Liver (tissue), 9 donors: ENCODE results near the gene CUX1. TPM values are rescaled to one million over a fixed set of nuclear protein-coding genes. Genes with fewer than 3 reads are reported as not detected.

ENCODE experiments used
- DNase-seq: peaks from one replicate; pipeline ENCODE4 v3.0.0-alpha.2; 2017; ENCODE audit warnings: low spot score
- H3K27ac ChIP-seq, 2 donors: one replicate each; pipeline ENCODE4 v1.7.0; 2013; ENCODE audit warnings: inconsistent platforms in 2 of 2, low read length in 2 of 2, control low read depth in 1 of 2, low read depth in 1 of 2, mild to moderate bottlenecking in 1 of 2
- H3K27me3 ChIP-seq, 4 donors: one replicate each; pipeline versions ENCODE4 v1.6.1 to v1.7.0; 2013; ENCODE audit warnings: low read length in 3 of 4, inconsistent platforms in 1 of 4, mild to moderate bottlenecking in 1 of 4, moderate library complexity in 1 of 4; ENCODE audit not compliant: control insufficient read depth in 4 of 4, insufficient read depth in 4 of 4
- H3K36me3 ChIP-seq, 4 donors: one replicate each; pipeline versions ENCODE4 v1.6.1 to v1.7.0; 2013; ENCODE audit warnings: low read length in 3 of 4, mild to moderate bottlenecking in 3 of 4, low read depth in 1 of 4, moderate library complexity in 1 of 4; ENCODE audit not compliant: control insufficient read depth in 4 of 4, insufficient read depth in 3 of 4
- H3K4me1 ChIP-seq, 4 donors: one replicate each; pipeline versions ENCODE4 v1.6.1 to v1.7.0; 2013; ENCODE audit warnings: low read length in 3 of 4, mild to moderate bottlenecking in 3 of 4, moderate library complexity in 1 of 4; ENCODE audit not compliant: control insufficient read depth in 4 of 4, insufficient read depth in 4 of 4
- H3K4me3 ChIP-seq, 3 donors: one replicate each; pipeline versions ENCODE4 v1.6.1 to v1.7.0; 2013; ENCODE audit warnings: low read length in 3 of 3, control low read depth in 1 of 3, low read depth in 1 of 3, mild to moderate bottlenecking in 1 of 3
- H3K9ac ChIP-seq, 2 donors: one replicate each; pipeline ENCODE4 v1.7.0; 2013; ENCODE audit warnings: low read length in 2 of 2, mild to moderate bottlenecking in 2 of 2, moderate library complexity in 2 of 2, control low read depth in 1 of 2, low read depth in 1 of 2
- H3K9me3 ChIP-seq, 4 donors: one replicate each; pipeline versions ENCODE4 v1.6.1 to v1.7.0; 2013; ENCODE audit warnings: low read length in 3 of 4; ENCODE audit not compliant: control insufficient read depth in 4 of 4
- ATF3 ChIP-seq: IDR thresholded peaks from 2 replicates; pipeline ENCODE4 v1.6.1; 2016; ENCODE audit warnings: antibody characterized with exemption
- CTCF ChIP-seq: fragments of 150-350 bp; IDR thresholded peaks from 2 replicates; pipeline ENCODE4 v1.5.1; 2017; ENCODE audit warnings: improper control_type of control experiment, low read depth, low read length; ENCODE audit not compliant: missing input control
- EGR1 ChIP-seq, 2 donors: IDR thresholded peaks; 2 replicates each; pipeline ENCODE4 v1.6.1; 2016 to 2018; ENCODE audit warnings: antibody characterized with exemption in 2 of 2, low read depth in 2 of 2
- FOXA1 ChIP-seq: IDR thresholded peaks from 2 replicates; pipeline ENCODE4 v1.6.1; 2016; ENCODE audit warnings: antibody characterized with exemption
- FOXA2 ChIP-seq: IDR thresholded peaks from 2 replicates; pipeline ENCODE4 v1.6.1; 2016; ENCODE audit warnings: antibody characterized with exemption
- GABPA ChIP-seq, 2 donors: IDR thresholded peaks in 1 of 2; conservative IDR thresholded peaks in 1 of 2; 2 replicates each; pipeline ENCODE4 v1.6.1; 2016; ENCODE audit warnings: antibody characterized with exemption in 2 of 2, mild to moderate bottlenecking in 1 of 2, moderate library complexity in 1 of 2
- HNF4A ChIP-seq, 2 donors: conservative IDR thresholded peaks; 2 replicates each; pipeline ENCODE4 v1.6.1; 2016; ENCODE audit warnings: antibody characterized with exemption in 2 of 2, mild to moderate bottlenecking in 2 of 2
- HNF4G ChIP-seq: IDR thresholded peaks from 2 replicates; pipeline ENCODE4 v1.6.1; 2016; ENCODE audit warnings: antibody characterized with exemption
- JUND ChIP-seq, 2 donors: IDR thresholded peaks; 2 replicates each; pipeline ENCODE4 v1.6.1; 2016; ENCODE audit warnings: antibody characterized with exemption in 2 of 2
- MAX ChIP-seq: IDR thresholded peaks from 2 replicates; pipeline ENCODE4 v1.6.1; 2016; ENCODE audit warnings: antibody characterized with exemption
- NR2F2 ChIP-seq: IDR thresholded peaks from 2 replicates; pipeline ENCODE4 v1.6.1; 2016; ENCODE audit warnings: antibody characterized with exemption
- RAD21 ChIP-seq, 2 donors: IDR thresholded peaks; 2 replicates each; pipeline ENCODE4 v1.6.1; 2016; ENCODE audit warnings: antibody characterized with exemption in 2 of 2, mild to moderate bottlenecking in 2 of 2
- REST ChIP-seq: IDR thresholded peaks from 2 replicates; pipeline ENCODE4 v1.6.1; 2016; ENCODE audit warnings: antibody characterized with exemption, mild to moderate bottlenecking
- RXRA ChIP-seq, 2 donors: IDR thresholded peaks; 2 replicates each; pipeline ENCODE4 v1.6.1; 2017 to 2018; ENCODE audit warnings: antibody characterized with exemption in 2 of 2, mild to moderate bottlenecking in 1 of 2
- SP1 ChIP-seq: IDR thresholded peaks from 2 replicates; pipeline ENCODE4 v1.6.1; 2018; ENCODE audit warnings: antibody characterized with exemption, mild to moderate bottlenecking
- TAF1 ChIP-seq: conservative IDR thresholded peaks from 2 replicates; pipeline ENCODE4 v1.6.1; 2016; ENCODE audit warnings: antibody characterized with exemption, mild to moderate bottlenecking
- YY1 ChIP-seq: IDR thresholded peaks from 2 replicates; pipeline ENCODE4 v1.6.1; 2016; ENCODE audit warnings: antibody characterized with exemption, mild to moderate bottlenecking
- ZBTB33 ChIP-seq: IDR thresholded peaks from 2 replicates; pipeline ENCODE4 v1.6.1; 2016; ENCODE audit warnings: antibody characterized with exemption
- WGBS: extraction: QIAGEN DNeasy Blood & Tissue Kit; methylation state at CpG from one replicate; pipeline ENCODE4 v1.1.7; 2013; 5-methylcytosine and 5-hydroxymethylcytosine counted together
- polyA plus RNA-seq, 2 donors: library from polyadenylated mRNA; stranded (reverse) in 1 of 2; unstranded in 1 of 2; fragments of 200-250 nt in 1 of 2; fragments of >200 nt in 1 of 2; fragmentation: Nextera tagmentation in 1 of 2; extraction: Ambion mirVana in 1 of 2; gene quantifications; one replicate each; pipeline versions ENCODE4 v1.2.1 to v1.2.3, GENCODE V29; 2013 to 2015
- total RNA-seq, 2 donors: library from RNA; depleted of rRNA; stranded (reverse); fragments of >200 nt; gene quantifications; one replicate each; pipeline ENCODE4 v1.2.3, GENCODE V29; 2014
- donor health status: healthy.
- donor health status: healthy.
- donor health status: healthy.
- donor health status: healthy.
- donor health status: healthy.

CUX1 gene
- total and polyA plus RNA-seq, 4 donors: 18.6 to 40.6 (median 21.4) TPM

GRCh38 chr7:102258749-102259107, 441.3 kb downstream of the CUX1 start:
- no peak for DNase-seq
- Histone ChIP-seq H3K9ac (no peak overlapping the region), H3K27ac (peak overlapping the region; percentile 40 to 64), H3K4me1 (peaks cover 0 to 16% (median 5%) of the 10 kb centered on the region in 4 donors), H3K36me3 (no peaks in the 10 kb centered on the region), H3K4me3 (no peak overlapping the region), H3K9me3 (no peaks in the 10 kb centered on the region), H3K27me3 (no peaks in the 10 kb centered on the region)
- 85% methylated on average over 12 of the region's 12 CpGs for WGBS
- TF ChIP-seq JUND (IDR thresholded peaks at IDR 0.05) (no peak), ATF3 (no peak), YY1 (no peak), HNF4A (conservative IDR thresholded peaks at IDR 0.05) (no peak), FOXA2 (no peak), SP1 (no peak), ZBTB33 (no peak), RXRA (IDR thresholded peaks at IDR 0.05) (no peak), NR2F2 (no peak), REST (no peak), HNF4G (no peak), MAX (no peak), TAF1 (no peak), GABPA (IDR thresholded peaks at IDR 0.05 in 1 of 2, conservative IDR thresholded peaks at IDR 0.05 in 1 of 2) (no peak), EGR1 (IDR thresholded peaks at IDR 0.05; ENCODE audit: low read depth in 2 of 2) (no peak), RAD21 (IDR thresholded peaks at IDR 0.05) (no peak), CTCF (no peak), FOXA1 (no peak)
